CD4-positive, alpha-beta T cell (primary cell): ENCODE measurements around the gene PPARD. TPM values are rescaled to one million over a fixed set of nuclear protein-coding genes. Genes with fewer than 3 reads are reported as not detected.
A peak's percentile ranks its signal among the peaks of the same experiment; 100 is the strongest.
"Not testable (repeated sequence)": the region's sequence is repeated elsewhere in the genome, so short reads cannot be mapped to it uniquely, and the experiment has no call there.

Experiments used
- ATAC-seq: fragments of 200-7000 bp; cut with Tn5 transposase; one replicate; pipeline ENCODE4 v1.10.0; 2022; ENCODE audit warnings: mild to moderate bottlenecking; ENCODE audit not compliant: poor library complexity
- CTCF ChIA-PET: fragments of 350-600 bp; sonication (Branson Sonifier 250); formaldehyde crosslinking; loops from one replicate; lab custom pipeline; 2021; ENCODE audit warnings: antibody characterized with exemption, inconsistent platforms; lab: Charles Lee
- POLR2A ChIA-PET: fragments of 350-600 bp; sonication (Branson Sonifier 250); formaldehyde crosslinking; loops from one replicate; lab custom pipeline; 2021; ENCODE audit warnings: antibody characterized with exemption, inconsistent platforms; lab: Charles Lee
- DNase-seq, 14 experiments: peaks; one replicate each; pipeline ENCODE4 v3.0.0-alpha.2; 2013 to 2020; ENCODE audit warnings: mixed read lengths in 2 of 14
- H3K27ac ChIP-seq, 2 donors: one replicate each; pipeline versions ENCODE4 v1.5.1 to v1.7.0; 2013; ENCODE audit warnings: low read length in 2 of 2, low read depth in 1 of 2, mild to moderate bottlenecking in 1 of 2
- H3K27me3 ChIP-seq, 2 experiments: 1 replicate in 1 of 2; 2 replicates in 1 of 2; pipeline versions ENCODE4 v1.6.1 to v1.7.0; 2013; ENCODE audit warnings: low read length in 2 of 2, control low read depth in 1 of 2, mild to moderate bottlenecking in 1 of 2, moderate library complexity in 1 of 2; ENCODE audit not compliant: insufficient read depth in 2 of 2, control insufficient read depth in 1 of 2
- H3K36me3 ChIP-seq: one replicate; pipeline ENCODE4 v1.6.1; 2013; ENCODE audit warnings: low read length, control low read depth; ENCODE audit not compliant: insufficient read depth
- H3K4me1 ChIP-seq: one replicate; pipeline ENCODE4 v1.6.1; 2013; ENCODE audit warnings: low read length, control low read depth; ENCODE audit not compliant: insufficient read depth
- H3K4me3 ChIP-seq: one replicate; pipeline ENCODE4 v1.5.1; 2013; ENCODE audit warnings: mild to moderate bottlenecking, low read length, moderate library complexity
- H3K9me3 ChIP-seq, 2 experiments: 1 replicate in 1 of 2; 2 replicates in 1 of 2; pipeline versions ENCODE4 v1.6.1 to v1.7.0; 2013; ENCODE audit warnings: low read length in 2 of 2, mild to moderate bottlenecking in 2 of 2, control low read depth in 1 of 2, moderate library complexity in 1 of 2; ENCODE audit not compliant: control insufficient read depth in 1 of 2, insufficient read depth in 1 of 2
- H3K27ac Mint-ChIP-seq: one replicate; pipeline ENCODE4 v1.8.0; 2020; ENCODE audit warnings: mixed read lengths
- H3K27me3 Mint-ChIP-seq: one replicate; pipeline ENCODE4 v1.8.0; 2021; ENCODE audit warnings: mixed read lengths
- H3K36me3 Mint-ChIP-seq: one replicate; pipeline ENCODE4 v1.8.0; 2021; ENCODE audit warnings: low read depth, mixed read lengths
- H3K4me1 Mint-ChIP-seq: one replicate; pipeline ENCODE4 v1.8.0; 2021; ENCODE audit warnings: low read depth, mixed read lengths
- H3K4me3 Mint-ChIP-seq: one replicate; pipeline ENCODE4 v1.8.0; 2020; ENCODE audit warnings: mild to moderate bottlenecking, mixed read lengths
- H3K9me3 Mint-ChIP-seq: one replicate; pipeline ENCODE4 v1.8.0; 2020; ENCODE audit warnings: mixed read lengths
- intact Hi-C, 2 experiments: fragments of 100-400 bp; cut with DNase I in 1 of 2; cut with micrococcal nuclease in 1 of 2; formaldehyde crosslinking; loops; one replicate each; pipeline versions ENCODE4 v1.15.1 to v1.9.0; 2023 to 2025; cut with DNase I, micrococcal nuclease
- total RNA-seq, 174 experiments: library from RNA in 2 of 174; stranded (reverse) in 2 of 174; gene quantifications; one replicate each; pipeline ENCODE4 v1.2.3 and lab custom pipeline; 2021 to 2026
- TF ChIP-seq, protein P1 (sequence below): fragments of 200-600 bp; IDR thresholded peaks from one replicate; pipeline ENCODE4 v1.8.0; 2022; ENCODE audit warnings: antibody characterized with exemption, mild to moderate bottlenecking

Gene PPARD
- total RNA-seq, 2 experiments from 2014 or later = 34.1 to 37.0 TPM

DNA sequence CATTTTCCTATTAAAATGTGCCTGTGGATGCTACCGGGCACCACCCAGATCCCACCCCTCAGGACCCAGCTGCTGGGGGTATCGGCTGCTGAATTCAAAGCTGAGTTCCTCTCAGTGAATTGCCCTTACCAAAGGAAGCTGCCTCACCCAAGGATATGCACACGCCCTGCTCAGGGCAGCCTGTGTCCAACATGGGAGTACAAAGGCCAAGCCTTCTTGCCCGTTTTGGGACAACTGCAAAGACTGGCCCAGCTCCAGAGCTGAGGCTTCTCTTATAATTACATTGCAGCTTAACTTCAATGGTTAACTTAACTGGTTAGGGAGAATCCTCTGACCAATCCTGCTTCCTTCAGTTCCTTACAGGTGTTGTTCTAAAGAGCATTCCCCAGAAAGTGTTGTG lies 89.9 kb downstream of the PPARD start:
- Mint-ChIP-seq H3K4me3 (no peak overlapping the region), H3K27ac (no peak overlapping the region), H3K27me3 (no peaks in the 10 kb centered on the region), H3K9me3 (peaks cover 5% of the 10 kb centered on the region), H3K4me1 (no peaks in the 10 kb centered on the region), H3K36me3 (peaks cover 19% of the 10 kb centered on the region)
- no peaks in the 10 kb centered on the region for H3K4me1 ChIP-seq
- no peak for ATAC-seq
- no peaks in the 10 kb centered on the region for H3K36me3 ChIP-seq
- TF ChIP-seq, protein P1, sequence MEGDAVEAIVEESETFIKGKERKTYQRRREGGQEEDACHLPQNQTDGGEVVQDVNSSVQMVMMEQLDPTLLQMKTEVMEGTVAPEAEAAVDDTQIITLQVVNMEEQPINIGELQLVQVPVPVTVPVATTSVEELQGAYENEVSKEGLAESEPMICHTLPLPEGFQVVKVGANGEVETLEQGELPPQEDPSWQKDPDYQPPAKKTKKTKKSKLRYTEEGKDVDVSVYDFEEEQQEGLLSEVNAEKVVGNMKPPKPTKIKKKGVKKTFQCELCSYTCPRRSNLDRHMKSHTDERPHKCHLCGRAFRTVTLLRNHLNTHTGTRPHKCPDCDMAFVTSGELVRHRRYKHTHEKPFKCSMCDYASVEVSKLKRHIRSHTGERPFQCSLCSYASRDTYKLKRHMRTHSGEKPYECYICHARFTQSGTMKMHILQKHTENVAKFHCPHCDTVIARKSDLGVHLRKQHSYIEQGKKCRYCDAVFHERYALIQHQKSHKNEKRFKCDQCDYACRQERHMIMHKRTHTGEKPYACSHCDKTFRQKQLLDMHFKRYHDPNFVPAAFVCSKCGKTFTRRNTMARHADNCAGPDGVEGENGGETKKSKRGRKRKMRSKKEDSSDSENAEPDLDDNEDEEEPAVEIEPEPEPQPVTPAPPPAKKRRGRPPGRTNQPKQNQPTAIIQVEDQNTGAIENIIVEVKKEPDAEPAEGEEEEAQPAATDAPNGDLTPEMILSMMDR = no peak
- ChIA-PET POLR2A (interaction anchor here (0.8 kb wide), 1 partner anchor 43 kb away, joined by 3 read pairs; no protein-coding TSS in a partner anchor), CTCF (interaction anchor here (1.1 kb wide), 1 partner anchor 17 kb away, joined by 3 read pairs; no protein-coding TSS in a partner anchor)
- intact Hi-C loops = no loop called here
- H3K9me3 ChIP-seq = peaks cover 20 to 21% of the 10 kb centered on the region in 2 experiments
- H3K27ac ChIP-seq = no peak overlapping the region
- H3K4me3 ChIP-seq = no peak overlapping the region
- no peaks in the 10 kb centered on the region for H3K27me3 ChIP-seq
- DNase-seq = no peak

DNA sequence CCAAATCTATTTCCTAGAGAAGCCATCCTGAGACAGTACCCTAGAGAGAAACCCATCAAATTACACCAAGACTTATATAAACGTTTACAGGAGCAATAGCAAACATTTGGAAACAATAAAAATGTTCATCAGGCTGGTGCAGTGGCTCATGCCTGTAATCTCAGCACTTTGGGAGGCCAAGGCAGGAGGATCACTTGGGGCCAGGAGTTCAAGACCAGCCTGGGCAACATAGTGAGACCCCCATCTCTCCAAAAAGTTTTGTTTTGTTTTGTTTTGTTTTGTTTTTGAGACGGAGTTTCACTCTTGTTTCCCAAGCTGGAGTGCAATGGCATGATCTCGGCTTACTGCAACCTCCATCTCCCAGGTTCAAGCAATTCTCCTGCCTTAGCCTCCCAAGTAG lies 90.3 kb downstream of the PPARD start:
- DNase-seq, H3K4me3 ChIP-seq, H3K4me3 Mint-ChIP-seq, H3K27me3 Mint-ChIP-seq, H3K9me3 Mint-ChIP-seq, H3K36me3 ChIP-seq, intact Hi-C loops, H3K4me1 Mint-ChIP-seq, H3K27me3 ChIP-seq, POLR2A ChIA-PET, H3K27ac Mint-ChIP-seq, H3K27ac ChIP-seq, ATAC-seq, H3K4me1 ChIP-seq: not testable (repeated sequence)
- CTCF ChIA-PET = interaction anchor here (1.1 kb wide), 1 partner anchor 17 kb away, joined by 3 read pairs; no protein-coding TSS in a partner anchor
- peaks cover 16 to 21% of the 10 kb centered on the region in 2 experiments for H3K9me3 ChIP-seq
- peaks cover 19% of the 10 kb centered on the region for H3K36me3 Mint-ChIP-seq

DNA sequence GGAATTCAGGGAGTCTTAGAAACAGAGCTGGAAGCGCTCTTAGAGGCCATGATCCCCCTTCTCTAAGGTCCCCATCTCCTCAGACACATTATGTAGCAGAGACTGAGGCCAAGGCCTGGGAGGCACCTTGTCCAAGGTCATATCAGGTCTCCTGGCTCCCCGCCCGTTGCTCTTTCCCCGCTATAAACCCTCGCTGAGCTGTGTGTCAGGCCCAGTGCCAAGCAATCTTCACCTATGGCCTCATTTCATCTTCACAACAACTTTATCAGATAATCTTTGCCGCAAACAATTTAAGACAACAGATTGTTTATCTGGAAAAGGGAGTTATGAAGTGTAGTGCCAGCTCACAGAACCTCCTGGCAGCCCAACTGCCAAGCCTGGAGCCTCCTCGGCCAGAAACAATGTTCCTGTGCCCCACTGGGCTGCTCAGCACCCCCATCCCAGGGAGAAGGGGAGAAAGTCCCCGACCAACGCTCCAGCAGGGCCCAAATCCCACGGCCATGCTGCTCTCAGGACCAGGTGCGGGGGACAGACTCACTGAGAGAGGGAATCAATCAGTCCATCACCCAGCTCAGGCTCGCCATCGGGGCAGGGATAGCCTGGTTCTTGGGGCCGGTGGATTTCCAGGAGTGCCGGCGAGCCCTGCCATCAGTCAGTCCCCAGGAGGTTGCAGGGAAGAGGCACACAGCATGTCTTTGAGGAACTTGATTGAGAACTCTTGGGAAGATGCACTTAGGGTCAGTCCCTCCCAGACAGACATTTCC lies 92.9 kb downstream of the PPARD start:
- Histone ChIP-seq H3K4me3 (no peak overlapping the region), H3K9me3 (peaks cover 0 to 1% of the 10 kb centered on the region in 2 experiments), H3K27me3 (no peaks in the 10 kb centered on the region), H3K27ac (no peak overlapping the region), H3K4me1 (no peaks in the 10 kb centered on the region), H3K36me3 (no peaks in the 10 kb centered on the region)
- no peaks in the 10 kb centered on the region for H3K9me3 Mint-ChIP-seq
- H3K4me3 Mint-ChIP-seq = no peak overlapping the region
- H3K4me1 Mint-ChIP-seq = no peaks in the 10 kb centered on the region
- H3K27ac Mint-ChIP-seq = peak overlapping the region; percentile 33
- CTCF ChIA-PET = no interaction called here
- H3K27me3 Mint-ChIP-seq = no peaks in the 10 kb centered on the region
- no peak for DNase-seq
- no peaks in the 10 kb centered on the region for H3K36me3 Mint-ChIP-seq
- no peak for ATAC-seq
- TF ChIP-seq, protein P1 = no peak
- intact Hi-C loops = no loop called here
- POLR2A ChIA-PET = interaction anchor here (0.6 kb wide), 1 partner anchor 19 kb away, joined by 3 read pairs; no protein-coding TSS in a partner anchor
